A549 (cell line): ENCODE data around the gene ZNF57.

ENCODE experiments used
- CEBPB ChIP-seq, 2 experiments: fragments of >200 bp in 1 of 2; sonication (Bioruptor Twin) in 1 of 2; formaldehyde crosslinking in 1 of 2; IDR thresholded peaks; 2 replicates each; pipeline ENCODE4 v1.6.1; 2012 to 2016
- EP300 ChIP-seq, 2 experiments: fragments of >200 bp; sonication (Bioruptor Twin); formaldehyde crosslinking; IDR thresholded peaks; 2 replicates in 1 of 2; 3 replicates in 1 of 2; pipeline ENCODE4 v1.6.1; 2016 to 2017
- HDAC2 ChIP-seq: fragments of 200-600 bp; sonication (generic); IDR thresholded peaks from 2 replicates; pipeline ENCODE4 v1.6.1; 2016
- HES2 ChIP-seq: fragments of >200 bp; sonication (Bioruptor Twin); formaldehyde crosslinking; IDR thresholded peaks from 2 replicates; pipeline ENCODE4 v1.6.1; 2016
- JUNB ChIP-seq: fragments of >200 bp; sonication (Bioruptor Twin); formaldehyde crosslinking; IDR thresholded peaks from 2 replicates; pipeline ENCODE4 v1.6.1; 2016
- MAX ChIP-seq: IDR thresholded peaks from 2 replicates; pipeline ENCODE4 v1.6.1; 2012
- PHF8 ChIP-seq: fragments of 200-600 bp; sonication (generic); IDR thresholded peaks from 2 replicates; pipeline ENCODE4 v1.6.1; 2016; ENCODE audit warnings: low read depth, mild to moderate bottlenecking, antibody characterized with exemption, moderate library complexity, borderline replicate concordance
- POLR2A ChIP-seq: IDR thresholded peaks from 2 replicates; pipeline ENCODE4 v1.6.1; 2012; ENCODE audit warnings: mild to moderate bottlenecking, low read length
- POLR2AphosphoS2 ChIP-seq: conservative IDR thresholded peaks from 2 replicates; pipeline ENCODE4 v1.6.1; 2012; ENCODE audit warnings: low read length, improper control_type of control experiment, inconsistent platforms
- REST ChIP-seq: fragments of 200-600 bp; sonication (generic); IDR thresholded peaks from 2 replicates; pipeline ENCODE4 v1.6.1; 2016; ENCODE audit warnings: antibody characterized with exemption, mild to moderate bottlenecking, moderate library complexity
- RFX5 ChIP-seq: fragments of 450-650 bp; IDR thresholded peaks from 2 replicates; pipeline ENCODE4 v1.7.1; 2014; ENCODE audit warnings: antibody characterized with exemption, mild to moderate bottlenecking, moderate library complexity
- TF ChIP-seq, protein P1 (sequence below): fragments of >200 bp; sonication (Bioruptor Twin); formaldehyde crosslinking; IDR thresholded peaks from 3 replicates; pipeline ENCODE4 v1.5.1; 2016

DNA sequence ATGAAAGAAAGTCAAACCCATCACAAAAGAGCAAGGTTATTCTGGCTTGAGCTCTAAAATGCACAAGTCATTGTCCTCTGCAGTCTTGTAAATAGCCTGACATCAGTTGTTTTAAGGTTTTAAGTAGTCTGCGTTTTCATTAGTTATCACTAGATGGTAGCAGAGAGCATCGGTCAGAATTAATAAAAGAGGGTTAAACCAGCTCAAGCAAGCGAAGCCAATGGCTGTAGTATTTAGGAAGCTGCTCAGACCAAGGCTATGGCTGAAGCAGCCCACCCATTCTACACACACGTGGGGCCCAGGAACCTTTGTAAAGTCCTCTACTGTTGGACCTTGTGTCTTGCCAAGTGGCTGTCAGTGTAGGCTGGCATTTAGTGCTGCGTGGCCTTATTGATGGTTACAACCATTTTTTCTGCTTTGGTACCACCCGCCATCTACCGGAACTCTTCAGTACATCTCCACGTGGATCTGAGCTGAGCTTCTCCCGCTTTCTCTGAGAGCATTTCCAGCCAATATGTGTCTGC, 13.3 kb upstream of the ZNF57 start:
- TF ChIP-seq EP300 (IDR thresholded peaks at IDR 0.05) (no peak), PHF8 (no peak), CEBPB (IDR thresholded peaks at IDR 0.05) (no peak), REST (no peak), POLR2A (no peak), POLR2AphosphoS2 (no peak), HDAC2 (no peak), HES2 (no peak), RFX5 (no peak), MAX (peak; percentile 78), JUNB (no peak)
- TF ChIP-seq, protein P1, sequence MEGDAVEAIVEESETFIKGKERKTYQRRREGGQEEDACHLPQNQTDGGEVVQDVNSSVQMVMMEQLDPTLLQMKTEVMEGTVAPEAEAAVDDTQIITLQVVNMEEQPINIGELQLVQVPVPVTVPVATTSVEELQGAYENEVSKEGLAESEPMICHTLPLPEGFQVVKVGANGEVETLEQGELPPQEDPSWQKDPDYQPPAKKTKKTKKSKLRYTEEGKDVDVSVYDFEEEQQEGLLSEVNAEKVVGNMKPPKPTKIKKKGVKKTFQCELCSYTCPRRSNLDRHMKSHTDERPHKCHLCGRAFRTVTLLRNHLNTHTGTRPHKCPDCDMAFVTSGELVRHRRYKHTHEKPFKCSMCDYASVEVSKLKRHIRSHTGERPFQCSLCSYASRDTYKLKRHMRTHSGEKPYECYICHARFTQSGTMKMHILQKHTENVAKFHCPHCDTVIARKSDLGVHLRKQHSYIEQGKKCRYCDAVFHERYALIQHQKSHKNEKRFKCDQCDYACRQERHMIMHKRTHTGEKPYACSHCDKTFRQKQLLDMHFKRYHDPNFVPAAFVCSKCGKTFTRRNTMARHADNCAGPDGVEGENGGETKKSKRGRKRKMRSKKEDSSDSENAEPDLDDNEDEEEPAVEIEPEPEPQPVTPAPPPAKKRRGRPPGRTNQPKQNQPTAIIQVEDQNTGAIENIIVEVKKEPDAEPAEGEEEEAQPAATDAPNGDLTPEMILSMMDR = peak; percentile 45
